Mononuclear cell (primary cell): Measurements from ENCODE around the gene TCEAL1. TPM values are rescaled to one million over a fixed set of nuclear protein-coding genes. Genes with fewer than 3 reads are reported as not detected.
"Not testable (repeated sequence)": the region's sequence is repeated elsewhere in the genome, so short reads cannot be mapped to it uniquely, and the experiment has no call there.

ENCODE experiments used
- H3K27me3 ChIP-seq: 2 replicates; pipeline ENCODE4 v1.6.0; 2011; ENCODE audit warnings: low read length, control low read depth; ENCODE audit not compliant: insufficient read depth
- H3K4me1 ChIP-seq: 2 replicates; pipeline ENCODE4 v1.5.1; 2011; ENCODE audit warnings: mild to moderate bottlenecking, low read length, control low read depth; ENCODE audit not compliant: insufficient read depth
- H3K4me3 ChIP-seq: 2 replicates; pipeline ENCODE4 v1.5.1; 2011; ENCODE audit warnings: mild to moderate bottlenecking, low read length, moderate library complexity
- H3K9me3 ChIP-seq: 2 replicates; pipeline ENCODE4 v1.5.1; 2011; ENCODE audit warnings: low read depth, mild to moderate bottlenecking, control low read depth, low read length
- total RNA-seq: library from RNA; depleted of rRNA; stranded (reverse); fragments of >200 nt; gene quantifications from one replicate; pipeline ENCODE4 v1.2.3, GENCODE V29; 2012

Gene TCEAL1
- total RNA-seq, 1 donor, result 5.7 TPM

DNA sequence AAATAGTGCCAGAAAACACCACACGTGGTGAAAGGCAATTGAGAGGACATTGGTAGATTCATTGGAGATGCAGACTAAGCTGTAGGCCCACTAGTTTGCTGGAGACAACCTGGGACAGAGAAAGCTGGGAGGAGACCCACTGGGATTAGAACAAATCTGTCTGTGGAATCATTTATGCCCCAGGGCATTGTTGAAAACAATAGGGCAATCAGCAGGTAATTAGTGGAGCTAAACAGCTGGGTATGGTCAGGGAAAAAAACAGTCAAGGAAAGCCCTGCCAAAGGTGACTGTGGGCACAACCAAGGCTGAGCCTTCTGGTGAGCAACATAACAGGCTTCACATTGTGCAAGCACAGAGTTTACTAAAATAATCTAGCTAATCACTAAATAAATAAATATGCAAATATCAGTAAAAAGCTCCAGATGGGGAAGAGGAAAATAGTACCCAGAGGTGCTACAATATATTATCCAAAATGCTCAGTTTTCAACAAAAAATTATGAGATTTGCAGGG, 12.0 kb upstream of the TCEAL1 start:
- Histone ChIP-seq H3K9me3 (no peaks in the 10 kb centered on the region), H3K4me1 (no peaks in the 10 kb centered on the region), H3K27me3 (no peaks in the 10 kb centered on the region), H3K4me3 (no peak overlapping the region)

GRCh38 chrX:103624111-103624510, 4.7 kb upstream of the TCEAL1 start:
- Histone ChIP-seq H3K27me3 (no peaks in the 10 kb centered on the region), H3K4me1 (no peaks in the 10 kb centered on the region), H3K9me3 (no peaks in the 10 kb centered on the region), H3K4me3 (no peak overlapping the region)

DNA sequence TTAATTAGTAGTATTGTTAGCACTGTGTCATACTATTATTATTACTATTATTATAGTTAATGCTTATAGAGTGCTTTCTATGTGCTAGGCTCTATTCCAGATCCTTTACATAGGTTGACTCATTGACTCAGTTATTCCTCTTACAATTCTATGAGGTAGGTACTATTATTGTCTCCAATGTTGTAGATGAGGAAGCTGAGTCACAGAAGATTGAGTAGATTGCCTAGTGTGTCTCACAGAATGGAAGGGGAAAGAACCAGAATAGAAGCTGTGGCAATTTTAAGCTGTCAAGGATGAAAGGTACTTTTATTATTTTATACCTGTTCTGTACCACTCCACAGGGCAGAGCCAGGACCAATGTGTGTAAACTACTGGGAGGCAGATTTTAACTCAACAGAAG, 1.9 kb upstream of the TCEAL1 start:
- Histone ChIP-seq H3K9me3 (no peaks in the 10 kb centered on the region), H3K4me1 (peaks cover 6% of the 10 kb centered on the region), H3K4me3 (no peak overlapping the region), H3K27me3 (no peaks in the 10 kb centered on the region)

GRCh38 chrX:103629318-103630170, 769 bp downstream of the TCEAL1 start:
- Histone ChIP-seq H3K4me1 (peaks cover 6% of the 10 kb centered on the region), H3K4me3 (peak overlapping the region; percentile 44), H3K27me3 (no peaks in the 10 kb centered on the region), H3K9me3 (no peaks in the 10 kb centered on the region)

GRCh38 chrX:103630171-103630511, 1.4 kb downstream of the TCEAL1 start:
- Histone ChIP-seq H3K9me3 (no peaks in the 10 kb centered on the region), H3K4me3 (peak overlapping the region; percentile 44), H3K4me1 (peaks cover 6% of the 10 kb centered on the region), H3K27me3 (no peaks in the 10 kb centered on the region)

GRCh38 chrX:103631145-103631544, 2.4 kb downstream of the TCEAL1 start:
- peaks cover 6% of the 10 kb centered on the region for H3K4me1 ChIP-seq
- H3K9me3 ChIP-seq, result no peaks in the 10 kb centered on the region
- H3K27me3 ChIP-seq, result no peaks in the 10 kb centered on the region
- no peak overlapping the region for H3K4me3 ChIP-seq

DNA sequence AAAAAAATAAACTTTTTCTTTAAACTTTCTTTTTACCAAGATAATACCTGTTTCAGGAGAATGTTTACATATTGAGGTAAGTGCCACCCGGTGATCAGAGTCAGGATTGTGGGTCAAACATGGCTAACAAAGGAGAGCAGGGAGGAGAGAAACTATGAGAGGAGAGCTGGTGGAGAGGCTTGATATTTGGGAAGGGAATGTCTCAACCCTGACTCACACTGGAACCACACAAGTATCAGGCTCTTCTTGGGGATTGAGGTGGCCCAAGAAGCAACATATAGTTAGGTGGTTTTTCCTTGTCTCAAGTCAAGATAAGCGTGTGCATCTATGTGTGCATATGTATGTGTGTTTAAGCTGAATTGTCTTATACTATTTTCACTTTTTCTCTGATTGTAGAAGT, 6.7 kb downstream of the TCEAL1 start:
- Histone ChIP-seq H3K27me3 (no peaks in the 10 kb centered on the region), H3K4me3 (no peak overlapping the region), H3K4me1 (no peaks in the 10 kb centered on the region), H3K9me3 (no peaks in the 10 kb centered on the region)

DNA sequence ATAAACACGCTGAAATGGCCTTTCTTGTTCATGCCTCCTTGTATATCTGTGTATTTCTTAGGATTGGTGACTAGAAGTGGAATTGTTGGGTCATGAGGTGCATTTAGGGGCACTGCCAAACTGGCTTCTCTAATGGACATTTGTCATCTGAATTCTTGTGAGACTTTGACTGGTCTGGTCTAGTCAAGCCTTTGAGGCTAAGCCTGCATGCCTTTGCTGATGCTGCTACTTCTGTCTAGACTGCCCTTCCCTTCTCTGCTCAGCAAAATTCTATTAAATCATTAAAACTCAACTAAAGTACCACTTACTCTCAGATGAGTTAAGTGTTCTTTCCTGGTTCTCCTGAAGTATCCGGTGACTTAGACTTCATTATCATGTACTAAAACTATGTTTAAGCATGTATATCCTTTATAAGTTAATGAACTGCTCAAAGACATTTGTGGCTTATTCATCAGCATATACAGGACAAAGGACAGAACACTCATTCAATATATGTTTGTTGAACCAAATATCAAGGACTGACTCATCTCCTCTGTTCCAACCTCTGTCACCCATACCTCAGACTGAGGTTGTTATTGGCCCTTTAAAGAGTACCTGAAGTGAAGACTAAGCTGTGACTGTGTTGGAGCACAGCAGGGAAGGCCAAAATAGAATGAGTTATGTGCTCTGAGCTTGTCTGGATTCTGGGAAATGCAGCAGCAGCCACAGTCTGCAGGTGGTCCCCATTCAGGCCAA, 9.0 kb downstream of the TCEAL1 start:
- no peaks in the 10 kb centered on the region for H3K9me3 ChIP-seq
- no peaks in the 10 kb centered on the region for H3K4me1 ChIP-seq
- no peaks in the 10 kb centered on the region for H3K27me3 ChIP-seq
- no peak overlapping the region for H3K4me3 ChIP-seq

- not testable (repeated sequence) for H3K4me3 ChIP-seq, H3K27me3 ChIP-seq, H3K9me3 ChIP-seq, H3K4me1 ChIP-seq
Measured at GRCh38 chrX:103638479-103639346, 9.9 kb downstream of the TCEAL1 start.

DNA sequence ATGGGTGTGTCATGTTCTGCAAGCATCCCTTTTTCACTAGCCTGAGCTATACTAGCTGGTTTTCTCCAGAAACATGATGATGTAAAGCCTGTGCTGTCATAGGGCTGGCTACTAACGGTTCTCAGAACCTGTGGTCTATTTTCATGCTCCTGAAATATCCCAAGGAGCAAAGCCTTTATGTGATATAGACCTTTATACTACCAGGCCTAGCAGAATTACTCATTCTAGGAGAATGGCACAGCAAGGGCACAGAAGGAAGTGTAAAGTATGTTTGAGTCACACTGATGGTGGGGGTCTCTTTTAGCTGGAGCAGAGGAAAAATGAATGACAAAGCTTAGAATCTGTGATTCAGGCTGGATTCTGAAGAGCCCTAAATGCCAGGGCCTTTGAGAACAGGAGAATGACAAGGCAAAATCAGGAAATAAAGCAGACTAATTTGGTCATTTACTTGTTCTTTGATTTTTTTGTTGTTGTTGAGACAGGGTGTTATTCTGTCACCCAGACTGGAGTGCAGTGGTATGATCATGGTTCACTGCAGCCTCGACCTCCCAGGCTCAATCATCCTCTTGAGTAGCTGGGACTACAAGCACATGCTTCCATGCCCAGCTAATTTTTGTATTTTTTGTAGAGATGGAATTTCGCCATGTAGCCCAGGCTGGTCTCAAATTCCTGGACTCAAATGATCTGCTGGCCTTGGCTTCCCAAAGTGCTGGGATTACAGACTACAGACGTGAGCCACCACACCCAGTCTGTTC, 11.8 kb downstream of the TCEAL1 start:
- no peaks in the 10 kb centered on the region for H3K27me3 ChIP-seq
- H3K4me1 ChIP-seq, result no peaks in the 10 kb centered on the region
- no peaks in the 10 kb centered on the region for H3K9me3 ChIP-seq
- no peak overlapping the region for H3K4me3 ChIP-seq

DNA sequence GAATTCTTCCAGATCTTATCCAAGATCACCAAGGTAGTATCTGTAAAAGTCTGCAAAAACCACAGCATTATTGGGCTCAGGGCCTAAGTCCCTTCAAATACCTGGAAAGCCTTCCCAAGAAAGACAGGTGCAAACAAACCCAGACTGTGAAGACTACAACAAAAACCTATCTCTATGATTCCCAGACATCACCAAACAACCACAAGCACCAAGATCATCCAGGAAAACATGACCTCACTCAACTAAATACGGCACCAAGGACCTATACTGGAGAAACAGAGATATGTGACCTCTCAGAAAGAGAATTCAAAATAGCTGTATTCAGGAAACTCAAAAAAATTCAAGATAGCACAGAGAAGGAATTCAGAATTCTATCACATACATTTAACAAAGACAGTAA, 15.3 kb downstream of the TCEAL1 start:
- Histone ChIP-seq H3K4me1 (no peaks in the 10 kb centered on the region), H3K9me3 (no peaks in the 10 kb centered on the region), H3K27me3 (no peaks in the 10 kb centered on the region), H3K4me3 (no peak overlapping the region)

- Histone ChIP-seq H3K4me3 (no peak overlapping the region), H3K4me1 (no peaks in the 10 kb centered on the region), H3K27me3 (no peaks in the 10 kb centered on the region), H3K9me3 (no peaks in the 10 kb centered on the region)
Measured at GRCh38 chrX:103647630-103648029, 18.9 kb downstream of the TCEAL1 start.

GRCh38 chrX:103651151-103651773, 22.5 kb downstream of the TCEAL1 start:
- Histone ChIP-seq H3K4me1 (no peaks in the 10 kb centered on the region), H3K27me3 (no peaks in the 10 kb centered on the region), H3K9me3 (no peaks in the 10 kb centered on the region), H3K4me3 (no peak overlapping the region)
